Tibial nerve (tissue), 4 donors: ENCODE measurements around the gene ISM1. TPM values are rescaled to one million over a fixed set of nuclear protein-coding genes. Genes with fewer than 3 reads are reported as not detected.

Experiments used
- DNase-seq, 2 donors: peaks; one replicate each; pipeline ENCODE4 v3.0.0-alpha.2; 2019; ENCODE audit warnings: low spot score in 2 of 2
- H3K27ac ChIP-seq, 4 donors: fragments of 200-600 bp; sonication (generic) in 3 of 4; one replicate each; pipeline ENCODE4 v1.5.1; 2017 to 2019; ENCODE audit warnings: mild to moderate bottlenecking in 1 of 4
- H3K27me3 ChIP-seq, 2 donors: fragments of 200-600 bp; sonication (generic) in 1 of 2; one replicate each; pipeline versions ENCODE4 v1.5.1 to v1.6.0; 2017 to 2019
- H3K36me3 ChIP-seq, 3 donors: fragments of 200-600 bp; sonication (generic); one replicate each; pipeline ENCODE4 v1.5.1; 2018 to 2019
- H3K4me1 ChIP-seq, 4 donors: fragments of 200-600 bp; sonication (generic) in 3 of 4; one replicate each; pipeline ENCODE4 v1.5.1; 2017 to 2019
- H3K4me3 ChIP-seq, 4 donors: fragments of 200-600 bp; sonication (generic) in 3 of 4; one replicate each; pipeline ENCODE4 v1.5.1; 2017 to 2019; ENCODE audit warnings: mild to moderate bottlenecking in 1 of 4, moderate library complexity in 1 of 4
- H3K9me3 ChIP-seq, 4 donors: fragments of 200-600 bp; sonication (generic) in 3 of 4; one replicate each; pipeline ENCODE4 v1.5.1; 2017 to 2019
- CTCF ChIP-seq, 5 experiments: fragments of 200-600 bp in 3 of 5; fragments of 450-650 bp in 2 of 5; sonication (generic) in 3 of 5; IDR thresholded peaks; one replicate each; pipeline ENCODE4 v1.5.1; 2016 to 2019; ENCODE audit warnings: antibody characterized with exemption in 5 of 5, mild to moderate bottlenecking in 3 of 5, moderate library complexity in 2 of 5
- EP300 ChIP-seq, 2 donors: sonication (generic); formaldehyde crosslinking; IDR thresholded peaks; one replicate each; pipeline ENCODE4 v1.6.1; 2017; ENCODE audit warnings: antibody characterized with exemption in 2 of 2, mild to moderate bottlenecking in 1 of 2
- POLR2A ChIP-seq, 2 donors: fragments of 450-650 bp; IDR thresholded peaks; one replicate each; pipeline ENCODE4 v1.6.1; 2017; ENCODE audit warnings: antibody characterized with exemption in 2 of 2, mild to moderate bottlenecking in 2 of 2, moderate library complexity in 2 of 2
- WGBS, 2 donors: methylation state at CpG; one replicate each; pipeline ENCODE4 v1.1.5; 2018; 5-methylcytosine and 5-hydroxymethylcytosine counted together
- total RNA-seq, 4 donors: library from RNA; depleted of rRNA; stranded (reverse); fragments of >200 nt; gene quantifications; one replicate each; pipeline ENCODE4 v1.1.0, GENCODE V29; 2016

Gene ISM1
- total RNA-seq, 4 donors from 2014 or later: 19.3 to 47.3 (median 24.7) TPM

- Histone ChIP-seq H3K27ac (no peak overlapping the region), H3K9me3 (no peaks in the 10 kb centered on the region), H3K4me3 (no peak overlapping the region), H3K27me3 (no peaks in the 10 kb centered on the region), H3K4me1 (no peaks in the 10 kb centered on the region), H3K36me3 (no peaks in the 10 kb centered on the region)
- TF ChIP-seq POLR2A (IDR thresholded peaks at IDR 0.05): no peak
- TF ChIP-seq EP300 (IDR thresholded peaks at IDR 0.05): no peak
- TF ChIP-seq CTCF (IDR thresholded peaks at IDR 0.05): no peak
- 70 to 76% methylated on average over 7 of the region's 7 CpGs for WGBS, 2 donors
- no peak for DNase-seq
Observed at GRCh38 chr20:13267231-13267630, 46.2 kb downstream of the ISM1 start.

GRCh38 chr20:13268953-13269352 is 47.9 kb downstream of the ISM1 start:
- Histone ChIP-seq H3K4me3 (no peak overlapping the region), H3K36me3 (no peaks in the 10 kb centered on the region), H3K9me3 (no peaks in the 10 kb centered on the region), H3K27me3 (no peaks in the 10 kb centered on the region), H3K4me1 (no peaks in the 10 kb centered on the region), H3K27ac (no peak overlapping the region)
- TF ChIP-seq EP300 (IDR thresholded peaks at IDR 0.05) (no peak), CTCF (IDR thresholded peaks at IDR 0.05) (no peak), POLR2A (IDR thresholded peaks at IDR 0.05) (no peak)
- 44 to 45% methylated on average over 2 of the region's 2 CpGs for WGBS, 2 donors
- DNase-seq: no peak

- Histone ChIP-seq H3K4me1 (peaks cover 0 to 5% (median 0%) of the 10 kb centered on the region in 4 donors), H3K36me3 (no peaks in the 10 kb centered on the region), H3K27me3 (no peaks in the 10 kb centered on the region), H3K4me3 (no peak overlapping the region), H3K9me3 (no peaks in the 10 kb centered on the region), H3K27ac (no peak overlapping the region)
- no peak for TF ChIP-seq CTCF (IDR thresholded peaks at IDR 0.05)
- TF ChIP-seq EP300 (IDR thresholded peaks at IDR 0.05): no peak
- no peak for TF ChIP-seq POLR2A (IDR thresholded peaks at IDR 0.05)
- WGBS, 2 donors: 40 to 57% methylated on average over 1 of the region's 1 CpG
- DNase-seq: no peak
Observed at GRCh38 chr20:13270211-13270610, 49.1 kb downstream of the ISM1 start.

- Histone ChIP-seq H3K9me3 (no peaks in the 10 kb centered on the region), H3K36me3 (no peaks in the 10 kb centered on the region), H3K4me1 (peaks cover 0 to 5% (median 0%) of the 10 kb centered on the region in 4 donors), H3K4me3 (no peak overlapping the region), H3K27ac (no peak overlapping the region), H3K27me3 (no peaks in the 10 kb centered on the region)
- WGBS, 2 donors: 67 to 78% methylated on average over 3 of the region's 3 CpGs
- no peak for DNase-seq
- TF ChIP-seq POLR2A (IDR thresholded peaks at IDR 0.05): no peak
- TF ChIP-seq EP300 (IDR thresholded peaks at IDR 0.05): no peak
- TF ChIP-seq CTCF (IDR thresholded peaks at IDR 0.05): no peak
Observed at GRCh38 chr20:13271098-13271497, 50.0 kb downstream of the ISM1 start.

GRCh38 chr20:13271977-13272975 is 51.2 kb downstream of the ISM1 start:
- 87 to 90% methylated on average over 10 of the region's 10 CpGs for WGBS, 2 donors
- peak in 1 of 2 donors; percentile 50 for TF ChIP-seq EP300 (IDR thresholded peaks at IDR 0.05)
- TF ChIP-seq POLR2A (IDR thresholded peaks at IDR 0.05): no peak
- Histone ChIP-seq H3K4me1 (peaks cover 0 to 8% (median 0%) of the 10 kb centered on the region in 4 donors), H3K27ac (no peak overlapping the region), H3K27me3 (no peaks in the 10 kb centered on the region), H3K9me3 (no peaks in the 10 kb centered on the region), H3K36me3 (no peaks in the 10 kb centered on the region), H3K4me3 (no peak overlapping the region)
- DNase-seq: peak in 1 of 2 donors; percentile 43
